Measurements from ENCODE around the gene KCTD15.

DNA sequence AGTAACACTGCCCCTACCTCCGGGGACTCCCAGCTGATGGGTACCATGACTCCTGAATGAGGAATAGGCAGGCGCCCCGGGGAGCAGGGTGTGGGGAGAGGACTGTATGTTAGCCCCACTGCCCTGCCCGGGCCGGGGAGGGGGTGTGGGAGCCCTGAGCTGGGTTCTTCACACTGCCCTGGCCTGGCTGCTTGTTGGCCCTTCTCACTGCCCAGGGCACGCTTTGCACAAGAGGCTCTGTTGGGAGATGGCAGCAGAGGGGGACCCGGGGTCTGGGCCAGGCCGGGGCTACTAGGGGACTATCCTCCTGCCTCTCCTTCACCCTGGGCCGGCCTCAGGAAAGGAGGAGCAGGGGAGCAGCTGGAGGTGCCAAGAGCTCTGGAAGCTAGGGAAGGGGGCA, 19.3 kb upstream of the KCTD15 start:
- no peak for TF ChIP-seq CTCF (IDR thresholded peaks at IDR 0.05)
- TF ChIP-seq POLR2A (IDR thresholded peaks at IDR 0.05) = no peak
